ENCODE measurements around the gene FALEC. TPM values are rescaled to one million over a fixed set of nuclear protein-coding genes. Genes with fewer than 3 reads are reported as not detected.
A peak's percentile ranks its signal among the peaks of the same experiment; 100 is the strongest.

The FALEC gene
- total RNA-seq, 1 donor, result 1.3 TPM

GRCh38 chr1:150508982-150509381 is 6.6 kb upstream of the FALEC start:
- no peak for DNase-seq (ENCODE audit: low read depth)
- no peak for TF ChIP-seq CTCF (IDR thresholded peaks at IDR 0.05; ENCODE audit: insufficient read depth, low read depth, low read length)
- H3K4me3 ChIP-seq (ENCODE audit: low read depth, low read length), result peak overlapping the region; percentile 50

GRCh38 chr1:150511551-150511950 is 4.0 kb upstream of the FALEC start:
- no peak for TF ChIP-seq CTCF (IDR thresholded peaks at IDR 0.05; ENCODE audit: insufficient read depth, low read depth, low read length)
- H3K4me3 ChIP-seq (ENCODE audit: low read depth, low read length), result no peak overlapping the region
- no peak for DNase-seq (ENCODE audit: low read depth)

- TF ChIP-seq CTCF (IDR thresholded peaks at IDR 0.05; ENCODE audit: insufficient read depth, low read depth, low read length), result no peak
- H3K4me3 ChIP-seq (ENCODE audit: low read depth, low read length), result no peak overlapping the region
- no peak for DNase-seq (ENCODE audit: low read depth)
Observed at GRCh38 chr1:150511985-150512660, 3.4 kb upstream of the FALEC start.

GRCh38 chr1:150512846-150513245 is 2.7 kb upstream of the FALEC start:
- no peak for TF ChIP-seq CTCF (IDR thresholded peaks at IDR 0.05; ENCODE audit: insufficient read depth, low read depth, low read length)
- H3K4me3 ChIP-seq (ENCODE audit: low read depth, low read length), result no peak overlapping the region
- peak; percentile 63 for DNase-seq (ENCODE audit: low read depth)

GRCh38 chr1:150513351-150513791 is 2.2 kb upstream of the FALEC start:
- H3K4me3 ChIP-seq (ENCODE audit: low read depth, low read length), result no peak overlapping the region
- peak; percentile 83 for DNase-seq (ENCODE audit: low read depth)
- TF ChIP-seq CTCF (IDR thresholded peaks at IDR 0.05; ENCODE audit: insufficient read depth, low read depth, low read length), result no peak

- no peak for DNase-seq (ENCODE audit: low read depth)
- no peak overlapping the region for H3K4me3 ChIP-seq (ENCODE audit: low read depth, low read length)
- TF ChIP-seq CTCF (IDR thresholded peaks at IDR 0.05; ENCODE audit: insufficient read depth, low read depth, low read length), result no peak
Observed at GRCh38 chr1:150514260-150514659, 1.3 kb upstream of the FALEC start.

GRCh38 chr1:150514913-150515327 is 632 bp upstream of the FALEC start:
- peak overlapping the region; percentile 60 for H3K4me3 ChIP-seq (ENCODE audit: low read depth, low read length)
- TF ChIP-seq CTCF (IDR thresholded peaks at IDR 0.05; ENCODE audit: insufficient read depth, low read depth, low read length), result no peak
- no peak for DNase-seq (ENCODE audit: low read depth)

Data from fibroblast of villous mesenchyme (primary cell).